ENCODE results near the gene TECPR1. TPM values are rescaled to one million over a fixed set of nuclear protein-coding genes. Genes with fewer than 3 reads are reported as not detected.

Gene TECPR1
- total RNA-seq, 1 experiment from 2014 or later = 14.5 TPM

DNA sequence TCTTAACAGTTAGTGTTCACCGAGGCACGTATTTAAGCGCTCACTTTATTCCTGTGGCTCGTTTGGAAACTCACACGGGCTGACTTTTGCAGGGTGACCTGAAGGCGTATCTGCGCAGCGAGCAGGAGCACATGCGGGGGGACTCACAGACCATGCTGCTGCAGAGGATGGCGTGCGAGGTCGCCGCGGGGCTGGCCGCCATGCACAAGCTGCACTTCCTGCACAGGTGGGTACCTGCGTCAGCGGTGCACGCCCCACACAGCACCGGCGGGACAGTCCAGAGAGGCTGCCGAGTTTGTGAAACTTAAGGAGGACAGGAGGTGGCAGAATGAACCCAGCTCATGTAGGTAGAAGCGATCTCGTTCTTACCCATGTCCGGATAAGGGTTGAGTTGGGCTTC is 80.6 kb downstream of the TECPR1 start:
- Histone ChIP-seq H3K4me1 (0 out of 2 replicates have a peak, but pooled peaks cover 3% of the 10 kb centered on the region), H3K9me3 (replicated peaks) (no peaks in the 10 kb centered on the region), H3K27me3 (no peaks in the 10 kb centered on the region), H3K27ac (no peak overlapping the region), H3K4me3 (no peak overlapping the region), H3K36me3 (no peaks in the 10 kb centered on the region)
- DNase-seq = no peak

DNA sequence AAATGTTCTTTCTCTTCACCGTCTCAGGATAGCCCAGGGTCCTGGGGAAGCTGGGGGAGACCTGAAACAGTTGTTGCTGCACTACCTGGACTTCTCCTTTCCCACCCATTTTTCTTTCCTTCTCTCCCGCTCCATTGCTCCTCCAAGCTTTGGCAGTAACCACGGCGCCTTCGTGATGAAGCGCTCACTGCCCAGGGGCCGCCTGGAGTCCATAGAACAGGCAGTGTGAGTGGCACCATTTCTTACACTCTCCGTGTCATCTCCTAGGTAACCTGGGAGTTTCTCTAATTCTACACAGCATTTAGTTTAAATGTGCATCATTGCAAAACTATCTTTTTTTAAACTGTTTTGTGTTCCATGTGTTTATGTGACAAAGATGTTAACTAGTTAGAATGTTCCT is 81.1 kb downstream of the TECPR1 start:
- Histone ChIP-seq H3K27ac (no peak overlapping the region), H3K9me3 (replicated peaks) (no peaks in the 10 kb centered on the region)

DNA sequence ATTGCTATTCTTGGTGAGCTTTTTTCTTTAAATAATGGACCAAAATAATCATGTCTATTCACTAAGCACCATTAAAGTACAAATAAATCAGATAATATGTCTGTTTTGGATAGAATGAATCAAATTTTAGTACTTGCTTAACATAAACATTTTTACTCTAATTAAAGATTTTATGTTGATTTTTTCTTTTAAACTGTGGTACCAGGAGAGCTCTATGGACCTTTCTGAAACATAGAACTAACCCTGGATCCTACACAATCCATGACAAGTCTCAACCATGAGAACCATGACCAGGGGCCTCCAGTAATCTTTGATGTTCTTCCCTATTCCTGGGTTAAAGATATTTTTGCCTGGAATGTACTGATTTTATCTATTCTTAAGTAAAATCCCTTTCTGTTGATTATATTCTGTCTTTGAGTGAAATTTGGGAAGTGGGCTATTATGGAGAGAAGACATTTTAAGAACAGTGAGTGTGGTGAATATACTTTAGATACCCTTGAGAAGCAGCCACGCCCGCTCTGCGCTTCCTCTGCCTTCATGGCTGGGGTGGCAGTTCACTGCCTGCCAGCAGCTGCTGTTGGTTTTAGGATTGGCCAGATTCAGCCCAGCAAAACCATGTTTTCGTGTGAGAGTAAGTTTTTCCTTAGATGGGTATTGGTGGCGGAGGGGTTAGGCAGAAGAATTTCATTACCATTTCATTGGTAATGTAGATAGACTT is 83.0 kb downstream of the TECPR1 start:
- Histone ChIP-seq H3K4me1 (no peaks in the 10 kb centered on the region), H3K9me3 (replicated peaks) (no peaks in the 10 kb centered on the region), H3K36me3 (no peaks in the 10 kb centered on the region), H3K27me3 (no peaks in the 10 kb centered on the region), H3K27ac (no peak overlapping the region), H3K4me3 (no peak overlapping the region)
- no peak for DNase-seq

More for the DNA sequence above, 81.1 kb downstream of the TECPR1 start:
- H3K4me1 ChIP-seq = 0 out of 2 replicates have a peak, but pooled peaks cover 2% of the 10 kb centered on the region
- H3K36me3 ChIP-seq = no peaks in the 10 kb centered on the region
- DNase-seq = no peak
- H3K4me3 ChIP-seq = no peak overlapping the region
- no peaks in the 10 kb centered on the region for H3K27me3 ChIP-seq

DNA sequence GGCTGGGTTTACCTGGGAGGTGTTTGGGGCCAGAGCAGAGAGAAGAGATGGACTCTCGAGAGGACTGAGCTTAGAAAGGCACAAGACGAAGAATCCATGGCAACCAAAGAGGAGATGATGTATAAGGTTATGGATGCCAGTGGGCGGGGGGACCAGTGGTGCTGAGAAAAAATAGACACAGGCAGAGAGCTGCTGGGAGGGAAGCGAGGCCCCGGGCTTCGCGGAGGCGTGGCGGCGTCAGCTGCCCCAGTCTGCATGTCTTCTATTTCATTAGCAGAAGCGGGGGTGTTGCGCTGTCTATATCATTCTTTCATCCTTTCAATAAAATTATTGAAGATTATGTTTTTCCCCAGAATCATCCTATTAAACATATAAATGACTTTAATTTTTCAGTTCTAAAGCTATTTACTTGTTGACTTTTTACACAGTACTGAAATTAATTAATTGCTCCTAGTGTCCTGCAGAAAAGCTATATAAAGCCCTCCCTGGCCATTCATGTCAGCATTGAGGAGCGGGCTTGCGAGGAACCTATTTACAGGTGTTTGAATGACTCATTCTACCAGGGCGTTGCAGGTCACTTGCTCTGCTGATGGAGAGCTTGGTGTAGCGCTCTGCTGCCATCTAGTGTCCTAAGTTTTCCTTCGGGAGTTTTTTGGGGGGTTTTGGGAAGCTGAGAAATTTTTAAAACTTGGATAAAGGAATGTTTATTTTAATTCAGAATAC is 83.7 kb downstream of the TECPR1 start:
- peak; percentile 56 to 82 for DNase-seq
- H3K4me1 ChIP-seq = no peaks in the 10 kb centered on the region
- H3K36me3 ChIP-seq = no peaks in the 10 kb centered on the region

DNA sequence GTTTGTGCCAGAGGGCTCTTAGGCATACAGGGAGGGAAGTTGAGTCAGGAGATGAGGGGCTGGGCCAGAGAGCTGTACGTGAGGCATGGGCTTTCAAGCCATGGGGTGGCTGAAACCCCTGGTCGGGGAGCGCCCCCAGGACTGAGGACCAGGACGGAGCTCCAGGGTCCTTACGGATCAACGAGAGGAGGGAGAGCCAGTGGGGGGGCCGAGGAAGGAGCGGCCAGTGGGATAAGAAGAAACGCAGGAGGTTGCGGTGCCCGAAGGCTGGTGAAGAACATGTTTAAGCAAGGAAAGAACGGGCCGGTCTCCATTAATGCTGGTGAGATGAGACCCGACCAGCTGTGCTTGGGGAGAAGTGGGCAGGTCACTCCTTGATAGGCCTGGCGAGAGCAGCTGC is 84.4 kb downstream of the TECPR1 start:
- Histone ChIP-seq H3K4me3 (no peak overlapping the region), H3K4me1 (no peaks in the 10 kb centered on the region), H3K27ac (no peak overlapping the region)

More for the DNA sequence above, 83.7 kb downstream of the TECPR1 start:
- H3K27ac ChIP-seq = no peak overlapping the region
- no peaks in the 10 kb centered on the region for H3K9me3 ChIP-seq (replicated peaks)
- no peak overlapping the region for H3K4me3 ChIP-seq
- H3K27me3 ChIP-seq = no peaks in the 10 kb centered on the region

DNA sequence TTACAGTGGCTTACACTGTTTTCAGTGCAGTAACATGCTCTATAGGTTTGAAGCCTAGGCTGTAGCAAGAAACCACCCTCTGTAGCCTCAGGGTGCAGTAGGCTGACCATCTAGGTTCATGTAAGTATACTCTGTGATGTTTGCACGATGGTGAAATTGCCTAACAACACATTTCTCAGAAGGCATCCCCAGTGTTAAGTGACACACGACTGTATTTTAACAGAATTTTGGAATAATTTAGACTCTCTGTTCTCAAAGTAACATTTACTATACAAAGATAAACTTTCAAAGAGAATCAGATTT is 85.4 kb downstream of the TECPR1 start:
- no peaks in the 10 kb centered on the region for H3K36me3 ChIP-seq
- DNase-seq = no peak
- no peaks in the 10 kb centered on the region for H3K9me3 ChIP-seq (replicated peaks)

More for the DNA sequence above, 84.4 kb downstream of the TECPR1 start:
- no peak for DNase-seq
- H3K36me3 ChIP-seq = no peaks in the 10 kb centered on the region
- no peaks in the 10 kb centered on the region for H3K9me3 ChIP-seq (replicated peaks)
- no peaks in the 10 kb centered on the region for H3K27me3 ChIP-seq

DNA sequence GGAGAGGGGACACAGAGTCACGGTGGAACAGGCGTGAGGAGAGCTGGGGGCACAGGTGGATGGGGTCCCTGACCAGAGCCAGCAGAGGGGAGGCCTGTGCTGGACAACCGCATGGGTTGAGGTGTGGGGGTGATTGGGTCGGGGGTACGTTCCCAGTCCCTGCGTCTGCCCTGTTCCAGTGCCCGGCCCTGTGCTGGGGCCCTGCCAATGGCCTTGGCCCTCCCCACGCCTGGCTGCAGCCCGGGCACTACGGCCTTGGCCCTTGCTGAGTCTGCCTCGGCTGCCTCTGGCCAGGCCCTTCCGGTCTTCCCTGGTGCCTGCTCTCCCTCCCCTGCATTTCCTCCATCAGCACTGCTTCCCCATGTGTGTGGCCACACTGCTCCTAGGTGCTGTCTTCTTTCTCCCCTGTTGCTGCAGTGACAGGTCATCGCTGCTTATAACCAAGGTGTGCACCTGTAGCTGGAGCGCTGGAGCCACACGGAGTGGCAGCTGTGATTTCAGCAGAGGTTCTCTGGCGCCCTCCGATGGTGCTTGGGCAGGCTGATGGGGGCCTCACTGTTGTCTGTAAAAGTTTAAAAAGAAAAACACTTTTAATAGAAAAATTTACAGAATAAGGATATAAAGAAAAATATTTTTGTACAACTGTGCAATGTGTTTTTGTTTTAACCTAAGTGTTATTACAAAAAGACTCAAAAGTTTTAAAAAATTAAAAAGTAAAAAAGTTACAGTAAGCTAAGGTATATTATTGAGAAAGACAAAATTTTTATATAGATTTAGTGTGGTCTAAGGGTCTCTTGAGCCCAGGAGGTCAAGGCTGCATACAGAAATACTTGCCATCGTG is 86.0 kb downstream of the TECPR1 start:
- no peaks in the 10 kb centered on the region for H3K9me3 ChIP-seq (replicated peaks)
- no peak overlapping the region for H3K27ac ChIP-seq
- H3K27me3 ChIP-seq = no peaks in the 10 kb centered on the region
- DNase-seq = peak; percentile 50 to 69
- no peaks in the 10 kb centered on the region for H3K4me1 ChIP-seq
- H3K36me3 ChIP-seq = no peaks in the 10 kb centered on the region
- no peak overlapping the region for H3K4me3 ChIP-seq

More for the DNA sequence above, 85.4 kb downstream of the TECPR1 start:
- Histone ChIP-seq H3K27ac (no peak overlapping the region), H3K4me1 (no peaks in the 10 kb centered on the region), H3K4me3 (no peak overlapping the region), H3K27me3 (no peaks in the 10 kb centered on the region)

Other genes starting within 250 kb of the TECPR1 start
- 15.9 and 16.1 TPM in 2 replicates for gene LMTK2, start 145.4 kb downstream of the TECPR1 start, total RNA-seq (2014; rRNA removed; shearing (Covaris generic))
- gene BHLHA15, start 40.8 kb downstream of the TECPR1 start, total RNA-seq (2014; rRNA removed; shearing (Covaris generic)) = not detected in 2 replicates
- gene BRI3, start 29.5 kb upstream of the TECPR1 start, total RNA-seq (2014; rRNA removed; shearing (Covaris generic)) = 43.7 and 51.9 TPM in 2 replicates
- 20.8 and 21.7 TPM in 2 replicates for gene BAIAP2L1, start 148.9 kb upstream of the TECPR1 start, total RNA-seq (2014; rRNA removed; shearing (Covaris generic))